ENCODE data around the gene ATP6AP1.

ATP6AP1 gene

GRCh38 chrX:154445776-154446175 is 17.3 kb downstream of the ATP6AP1 start:
- FAIRE-seq (no peak), DNase-seq (ENCODE audit: insufficient read length) (no peak)
- no peak for TF ChIP-seq POLR2A (IDR thresholded peaks at IDR 0.05; ENCODE audit: low read depth, low read length)
- TF ChIP-seq TAF1 (IDR thresholded peaks at IDR 0.05; ENCODE audit: borderline replicate concordance, low read depth, low read length): no peak
- TF ChIP-seq POLR2AphosphoS5 (IDR thresholded peaks at IDR 0.05; ENCODE audit: low read depth, low read length): no peak

- no peak for DNase-seq (ENCODE audit: insufficient read length)
- FAIRE-seq: no peak
- TF ChIP-seq TAF1 (IDR thresholded peaks at IDR 0.05; ENCODE audit: borderline replicate concordance, low read depth, low read length) (no peak), POLR2AphosphoS5 (IDR thresholded peaks at IDR 0.05; ENCODE audit: low read depth, low read length) (no peak), POLR2A (IDR thresholded peaks at IDR 0.05; ENCODE audit: low read depth, low read length) (no peak)
These were observed 18.0 kb downstream of the ATP6AP1 start for GRCh38 chrX:154446430-154446829.

- no peak for TF ChIP-seq TAF1 (IDR thresholded peaks at IDR 0.05; ENCODE audit: borderline replicate concordance, low read depth, low read length)
- TF ChIP-seq POLR2AphosphoS5 (IDR thresholded peaks at IDR 0.05; ENCODE audit: low read depth, low read length): no peak
- no peak for TF ChIP-seq POLR2A (IDR thresholded peaks at IDR 0.05; ENCODE audit: low read depth, low read length)
- FAIRE-seq (no peak), DNase-seq (ENCODE audit: insufficient read length) (no peak)
These were observed 20.0 kb downstream of the ATP6AP1 start for GRCh38 chrX:154448484-154448883.

- TF ChIP-seq POLR2A (IDR thresholded peaks at IDR 0.05; ENCODE audit: low read depth, low read length) (no peak), TAF1 (IDR thresholded peaks at IDR 0.05; ENCODE audit: borderline replicate concordance, low read depth, low read length) (no peak), POLR2AphosphoS5 (IDR thresholded peaks at IDR 0.05; ENCODE audit: low read depth, low read length) (no peak)
- FAIRE-seq (no peak), DNase-seq (ENCODE audit: insufficient read length) (no peak)
These were observed 21.1 kb downstream of the ATP6AP1 start for GRCh38 chrX:154449618-154450017.

GRCh38 chrX:154450312-154450711 is 21.8 kb downstream of the ATP6AP1 start:
- no peak for TF ChIP-seq TAF1 (IDR thresholded peaks at IDR 0.05; ENCODE audit: borderline replicate concordance, low read depth, low read length)
- TF ChIP-seq POLR2A (IDR thresholded peaks at IDR 0.05; ENCODE audit: low read depth, low read length): no peak
- no peak for TF ChIP-seq POLR2AphosphoS5 (IDR thresholded peaks at IDR 0.05; ENCODE audit: low read depth, low read length)
- no peak for DNase-seq (ENCODE audit: insufficient read length)
- FAIRE-seq: no peak

- no peak for DNase-seq (ENCODE audit: insufficient read length)
- no peak for FAIRE-seq
- TF ChIP-seq TAF1 (IDR thresholded peaks at IDR 0.05; ENCODE audit: borderline replicate concordance, low read depth, low read length) (no peak), POLR2AphosphoS5 (IDR thresholded peaks at IDR 0.05; ENCODE audit: low read depth, low read length) (no peak), POLR2A (IDR thresholded peaks at IDR 0.05; ENCODE audit: low read depth, low read length) (no peak)
These were observed 24.3 kb downstream of the ATP6AP1 start for GRCh38 chrX:154452823-154453222.

GRCh38 chrX:154457491-154458115 is 29.1 kb downstream of the ATP6AP1 start:
- TF ChIP-seq TAF1 (IDR thresholded peaks at IDR 0.05; ENCODE audit: borderline replicate concordance, low read depth, low read length) (no peak), POLR2AphosphoS5 (IDR thresholded peaks at IDR 0.05; ENCODE audit: low read depth, low read length) (no peak), POLR2A (IDR thresholded peaks at IDR 0.05; ENCODE audit: low read depth, low read length) (no peak)
- FAIRE-seq: no peak
- DNase-seq (ENCODE audit: insufficient read length): peak; percentile 76

- TF ChIP-seq POLR2AphosphoS5 (IDR thresholded peaks at IDR 0.05; ENCODE audit: low read depth, low read length) (no peak), POLR2A (IDR thresholded peaks at IDR 0.05; ENCODE audit: low read depth, low read length) (peak; percentile 68; the same call in 1 of the 2 replicates)
- FAIRE-seq: no peak
- peak; percentile 68 for DNase-seq (ENCODE audit: insufficient read length)
These were observed 29.9 kb downstream of the ATP6AP1 start, which contains the start of gene PLXNA3 for GRCh38 chrX:154458116-154458953. Gene PLXNA3, plus strand, starts transcription at chrX:154458281. Its CDS starts 1,903 bp downstream, at chrX:154460184.

GRCh38 chrX:154458954-154459778 is 30.7 kb downstream of the ATP6AP1 start:
- DNase-seq (ENCODE audit: insufficient read length): no peak
- no peak for FAIRE-seq
- TF ChIP-seq POLR2A (IDR thresholded peaks at IDR 0.05; ENCODE audit: low read depth, low read length): no peak

- TF ChIP-seq POLR2AphosphoS5 (IDR thresholded peaks at IDR 0.05; ENCODE audit: low read depth, low read length) (no peak), TAF1 (IDR thresholded peaks at IDR 0.05; ENCODE audit: borderline replicate concordance, low read depth, low read length) (no peak)
- FAIRE-seq (no peak), DNase-seq (ENCODE audit: insufficient read length) (no peak)
These were observed 31.4 kb downstream of the ATP6AP1 start for GRCh38 chrX:154459832-154460231.

- no peak for TF ChIP-seq POLR2A (IDR thresholded peaks at IDR 0.05; ENCODE audit: low read depth, low read length)
- TF ChIP-seq TAF1 (IDR thresholded peaks at IDR 0.05; ENCODE audit: borderline replicate concordance, low read depth, low read length): no peak
- TF ChIP-seq POLR2AphosphoS5 (IDR thresholded peaks at IDR 0.05; ENCODE audit: low read depth, low read length): no peak
- DNase-seq (ENCODE audit: insufficient read length) (no peak), FAIRE-seq (no peak)
These were observed 31.8 kb downstream of the ATP6AP1 start for GRCh38 chrX:154460326-154460725.

Measured in GM12892 (cell line).